Brain microvascular endothelial cell (primary cell): ENCODE data around the gene SYTL2.
"Not testable (repeated sequence)": the region's sequence is repeated elsewhere in the genome, so short reads cannot be mapped to it uniquely, and the experiment has no call there.

Experiments used
- DNase-seq: peaks from one replicate; pipeline ENCODE4 v3.0.0-alpha.2; 2020
- H3K27ac ChIP-seq: fragments of 250-450 bp; sonication (Bioruptor Pico); 2 replicates; pipeline ENCODE4 v1.5.1; 2020; ENCODE audit warnings: mild to moderate bottlenecking, moderate library complexity
- H3K27me3 ChIP-seq: fragments of 250-450 bp; sonication (Bioruptor Pico); replicated peaks from 2 replicates; pipeline ENCODE4 v1.5.1; 2020; ENCODE audit warnings: mild to moderate bottlenecking
- H3K36me3 ChIP-seq: fragments of 250-450 bp; sonication (Bioruptor Pico); replicated peaks from 2 replicates; pipeline ENCODE4 v1.5.1; 2020; ENCODE audit warnings: mild to moderate bottlenecking
- H3K4me3 ChIP-seq: 2 replicates; pipeline ENCODE4 v1.5.1; 2011; ENCODE audit warnings: low read depth, mild to moderate bottlenecking, control low read depth, low read length, moderate library complexity
- CTCF ChIP-seq: IDR thresholded peaks from 2 replicates; pipeline ENCODE4 v1.5.1; 2011; ENCODE audit warnings: low read depth, mild to moderate bottlenecking, moderate library complexity, low read length, control low read depth, inconsistent platforms; ENCODE audit errors: missing control alignments
- in situ Hi-C: cut with HindIII; loops from 2 replicates; pipeline ENCODE4 v1.10.0; 2017; ENCODE audit warnings: low sequenced_read_pairs, low pct_ligation_motif_present

SYTL2 gene

DNA sequence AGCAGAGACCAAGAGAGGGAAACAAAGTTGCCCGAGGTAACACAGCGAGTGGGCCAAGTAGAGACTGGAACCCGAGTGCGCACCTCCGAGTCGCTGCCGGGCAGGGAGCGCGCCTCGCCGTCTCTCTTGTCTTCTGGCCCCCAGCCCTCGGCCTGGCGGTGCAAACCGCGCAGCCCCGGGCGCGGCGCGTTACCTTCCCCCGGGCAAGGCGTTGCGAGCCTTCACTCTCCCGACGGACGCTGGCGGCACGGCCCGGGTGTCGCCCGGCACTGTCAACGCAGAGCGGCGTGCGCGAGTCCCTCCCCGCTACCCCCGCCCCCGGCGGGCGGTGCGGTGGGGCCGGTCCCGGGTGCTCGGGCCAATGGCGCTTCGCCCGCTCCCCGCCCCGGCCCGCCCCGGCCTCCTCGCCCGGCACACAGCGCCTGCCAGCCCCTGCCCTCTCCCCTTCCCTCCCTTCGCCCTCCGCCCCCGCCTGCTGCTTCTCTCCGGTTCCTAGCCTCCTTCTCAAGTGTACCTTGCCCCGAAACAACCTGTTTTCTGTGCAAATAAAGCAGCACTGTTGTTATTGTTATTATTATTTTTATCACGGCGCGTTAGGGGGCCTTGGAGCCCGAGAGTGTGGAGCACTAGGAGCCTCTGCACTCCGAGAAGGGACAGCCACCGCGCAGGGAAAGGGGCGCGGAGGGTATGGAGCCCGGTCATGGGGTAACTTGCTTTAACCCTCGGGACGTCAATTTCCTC is at the start of gene SYTL2:
Gene SYTL2, minus strand, starts transcription at position 271 of the 741 bp plus-strand sequence. CDS start 53,416 bp downstream, outside the sequence.
- H3K27ac ChIP-seq = no peak within 1 kb of the TSS
- no peaks in the 10 kb centered on the region for H3K36me3 ChIP-seq
- no peaks in the 10 kb centered on the region for H3K27me3 ChIP-seq
- peak within 1 kb of the TSS; percentile 61 for H3K4me3 ChIP-seq
- in situ Hi-C loops = no loop called here
- no peak for TF ChIP-seq CTCF
- DNase-seq = peak; percentile 18

DNA sequence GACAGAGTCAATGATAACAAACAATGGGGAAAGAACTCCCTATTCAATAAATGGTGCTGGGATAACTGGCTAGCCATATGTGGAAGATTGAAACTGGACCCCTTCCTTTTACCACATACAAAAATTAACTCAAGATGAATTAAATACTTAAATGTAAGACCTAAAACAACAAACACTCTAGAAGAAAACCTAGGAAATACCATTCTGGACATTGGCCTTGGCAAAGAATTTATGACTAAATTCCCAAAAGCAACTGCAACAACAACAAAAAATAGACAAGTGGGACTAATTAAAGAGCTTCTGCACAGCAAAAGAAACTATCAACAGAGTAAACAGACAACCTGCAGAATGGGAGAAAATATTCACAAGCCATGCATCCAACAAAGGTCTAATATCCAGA is 48.6 kb upstream of the SYTL2 start:
- H3K36me3 ChIP-seq, H3K27me3 ChIP-seq, DNase-seq, H3K4me3 ChIP-seq, H3K27ac ChIP-seq, in situ Hi-C loops: not testable (repeated sequence)

GRCh38 chr11:85857098-85857497 is 46.2 kb upstream of the SYTL2 start:
- H3K36me3 ChIP-seq = no peaks in the 10 kb centered on the region
- no peak overlapping the region for H3K27ac ChIP-seq
- TF ChIP-seq CTCF = no peak
- in situ Hi-C loops = no loop called here
- H3K4me3 ChIP-seq = no peak overlapping the region
- no peaks in the 10 kb centered on the region for H3K27me3 ChIP-seq
- no peak for DNase-seq

GRCh38 chr11:85855341-85855656 is 44.4 kb upstream of the SYTL2 start, which contains the start of gene CCDC83:
TSS of gene CCDC83 (plus strand) at chr11:85855383. CDS start at chr11:85865124, 9,741 bp downstream.
- no peaks in the 10 kb centered on the region for H3K27me3 ChIP-seq
- DNase-seq = no peak
- in situ Hi-C loops = no loop called here
- H3K4me3 ChIP-seq = peak within 1 kb of the TSS; percentile 72
- peak within 1 kb of the TSS; percentile 75 for H3K27ac ChIP-seq
- TF ChIP-seq CTCF = no peak
- no peaks in the 10 kb centered on the region for H3K36me3 ChIP-seq

GRCh38 chr11:85854557-85855340 is 43.8 kb upstream of the SYTL2 start:
- no peaks in the 10 kb centered on the region for H3K36me3 ChIP-seq
- in situ Hi-C loops = no loop called here
- DNase-seq = peak; percentile 91
- peak; percentile 70 for TF ChIP-seq CTCF
- no peaks in the 10 kb centered on the region for H3K27me3 ChIP-seq
- peak overlapping the region; percentile 75 for H3K27ac ChIP-seq
- H3K4me3 ChIP-seq = peak overlapping the region; percentile 72

DNA sequence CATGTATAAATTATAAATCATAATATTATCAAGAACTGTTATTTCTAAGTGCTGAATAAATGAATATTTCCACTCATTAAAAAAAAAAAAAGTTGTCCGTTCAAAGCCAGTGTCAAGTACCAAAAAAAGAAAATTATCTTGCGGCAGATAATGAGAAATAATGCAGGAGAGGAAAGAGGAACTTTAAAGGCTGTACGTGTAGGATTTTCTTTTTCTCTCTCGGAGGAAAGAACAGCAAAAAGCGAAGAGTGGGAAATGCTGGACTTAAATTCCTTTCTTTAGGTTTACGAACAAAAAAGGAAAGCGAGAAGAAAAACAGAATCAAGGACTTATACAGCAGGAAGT is 43.2 kb upstream of the SYTL2 start:
- peak overlapping the region; percentile 72 for H3K4me3 ChIP-seq
- in situ Hi-C loops = no loop called here
- DNase-seq = no peak

DNA sequence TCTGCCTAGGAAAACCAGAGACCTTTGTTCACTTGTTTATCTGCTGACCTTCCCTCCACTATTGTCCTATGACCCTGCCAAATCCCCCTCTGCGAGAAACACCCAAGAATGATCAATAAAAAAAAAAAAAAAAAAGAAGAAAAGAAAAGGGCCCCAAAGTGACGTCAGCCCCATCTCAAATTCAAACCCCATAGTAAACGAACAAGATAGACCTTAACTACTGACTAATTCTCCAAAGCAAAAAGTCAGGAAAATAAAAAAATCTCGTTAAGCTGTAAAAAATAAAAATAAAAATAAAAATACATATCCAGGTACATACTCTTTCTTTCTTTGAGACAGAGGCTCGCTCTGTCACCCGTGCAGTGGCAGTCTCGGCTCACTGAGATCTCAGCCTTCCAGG is 42.6 kb upstream of the SYTL2 start:
- in situ Hi-C loops, H3K4me3 ChIP-seq: not testable (repeated sequence)

More for the DNA sequence above, 43.2 kb upstream of the SYTL2 start:
- Histone ChIP-seq H3K27me3 (no peaks in the 10 kb centered on the region), H3K36me3 (no peaks in the 10 kb centered on the region), H3K27ac (peak overlapping the region; percentile 75)
- TF ChIP-seq CTCF = no peak

GRCh38 chr11:85852754-85853153 is 41.8 kb upstream of the SYTL2 start:
- DNase-seq, in situ Hi-C loops, H3K36me3 ChIP-seq, H3K27ac ChIP-seq, H3K27me3 ChIP-seq, H3K4me3 ChIP-seq: not testable (repeated sequence)

More for the DNA sequence above, 42.6 kb upstream of the SYTL2 start:
- H3K36me3 ChIP-seq, DNase-seq, H3K27me3 ChIP-seq, H3K27ac ChIP-seq: not testable (repeated sequence)
